Measurements from ENCODE around the gene LRRC42. TPM values are rescaled to one million over a fixed set of nuclear protein-coding genes. Genes with fewer than 3 reads are reported as not detected.

Gene LRRC42
- total and polyA plus RNA-seq, 10 of the 15 experiments (the other 5 are each of a cell fraction or from before 2014, with no cell fraction given): 11.0 to 34.4 (median 23.0) TPM

DNA sequence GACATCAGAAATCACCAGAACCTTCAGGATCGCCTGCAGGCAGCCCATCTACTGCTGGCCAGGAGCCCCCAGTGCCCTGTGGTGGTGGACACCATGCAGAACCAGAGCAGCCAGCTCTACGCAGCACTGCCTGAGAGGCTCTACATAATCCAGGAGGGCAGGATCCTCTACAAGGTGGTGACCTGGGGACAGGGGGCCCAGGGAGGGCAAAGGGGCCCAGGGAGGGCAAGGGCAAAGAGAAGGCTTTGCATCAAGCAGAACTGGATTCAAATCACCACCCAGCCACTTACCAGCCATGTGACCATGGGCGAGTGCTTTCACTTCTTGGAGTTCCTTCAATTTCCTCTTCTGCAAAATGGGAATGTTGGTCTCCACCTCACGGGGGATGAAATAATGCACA is 40.0 kb upstream of the LRRC42 start (continued):
- TF ChIP-seq, protein P1, sequence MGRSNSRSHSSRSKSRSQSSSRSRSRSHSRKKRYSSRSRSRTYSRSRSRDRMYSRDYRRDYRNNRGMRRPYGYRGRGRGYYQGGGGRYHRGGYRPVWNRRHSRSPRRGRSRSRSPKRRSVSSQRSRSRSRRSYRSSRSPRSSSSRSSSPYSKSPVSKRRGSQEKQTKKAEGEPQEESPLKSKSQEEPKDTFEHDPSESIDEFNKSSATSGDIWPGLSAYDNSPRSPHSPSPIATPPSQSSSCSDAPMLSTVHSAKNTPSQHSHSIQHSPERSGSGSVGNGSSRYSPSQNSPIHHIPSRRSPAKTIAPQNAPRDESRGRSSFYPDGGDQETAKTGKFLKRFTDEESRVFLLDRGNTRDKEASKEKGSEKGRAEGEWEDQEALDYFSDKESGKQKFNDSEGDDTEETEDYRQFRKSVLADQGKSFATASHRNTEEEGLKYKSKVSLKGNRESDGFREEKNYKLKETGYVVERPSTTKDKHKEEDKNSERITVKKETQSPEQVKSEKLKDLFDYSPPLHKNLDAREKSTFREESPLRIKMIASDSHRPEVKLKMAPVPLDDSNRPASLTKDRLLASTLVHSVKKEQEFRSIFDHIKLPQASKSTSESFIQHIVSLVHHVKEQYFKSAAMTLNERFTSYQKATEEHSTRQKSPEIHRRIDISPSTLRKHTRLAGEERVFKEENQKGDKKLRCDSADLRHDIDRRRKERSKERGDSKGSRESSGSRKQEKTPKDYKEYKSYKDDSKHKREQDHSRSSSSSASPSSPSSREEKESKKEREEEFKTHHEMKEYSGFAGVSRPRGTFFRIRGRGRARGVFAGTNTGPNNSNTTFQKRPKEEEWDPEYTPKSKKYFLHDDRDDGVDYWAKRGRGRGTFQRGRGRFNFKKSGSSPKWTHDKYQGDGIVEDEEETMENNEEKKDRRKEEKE (IDR thresholded peaks at IDR 0.05): no peak
- no peak for TF ChIP-seq NR2C2 (IDR thresholded peaks at IDR 0.05; ENCODE audit: borderline replicate concordance, control insufficient read depth, insufficient read length, low read depth)
- TF ChIP-seq STAT1 (conservative IDR thresholded peaks at IDR 0.05): no peak
- TF ChIP-seq IKZF2 (IDR thresholded peaks at IDR 0.05): no peak
- TF ChIP-seq, protein P2, sequence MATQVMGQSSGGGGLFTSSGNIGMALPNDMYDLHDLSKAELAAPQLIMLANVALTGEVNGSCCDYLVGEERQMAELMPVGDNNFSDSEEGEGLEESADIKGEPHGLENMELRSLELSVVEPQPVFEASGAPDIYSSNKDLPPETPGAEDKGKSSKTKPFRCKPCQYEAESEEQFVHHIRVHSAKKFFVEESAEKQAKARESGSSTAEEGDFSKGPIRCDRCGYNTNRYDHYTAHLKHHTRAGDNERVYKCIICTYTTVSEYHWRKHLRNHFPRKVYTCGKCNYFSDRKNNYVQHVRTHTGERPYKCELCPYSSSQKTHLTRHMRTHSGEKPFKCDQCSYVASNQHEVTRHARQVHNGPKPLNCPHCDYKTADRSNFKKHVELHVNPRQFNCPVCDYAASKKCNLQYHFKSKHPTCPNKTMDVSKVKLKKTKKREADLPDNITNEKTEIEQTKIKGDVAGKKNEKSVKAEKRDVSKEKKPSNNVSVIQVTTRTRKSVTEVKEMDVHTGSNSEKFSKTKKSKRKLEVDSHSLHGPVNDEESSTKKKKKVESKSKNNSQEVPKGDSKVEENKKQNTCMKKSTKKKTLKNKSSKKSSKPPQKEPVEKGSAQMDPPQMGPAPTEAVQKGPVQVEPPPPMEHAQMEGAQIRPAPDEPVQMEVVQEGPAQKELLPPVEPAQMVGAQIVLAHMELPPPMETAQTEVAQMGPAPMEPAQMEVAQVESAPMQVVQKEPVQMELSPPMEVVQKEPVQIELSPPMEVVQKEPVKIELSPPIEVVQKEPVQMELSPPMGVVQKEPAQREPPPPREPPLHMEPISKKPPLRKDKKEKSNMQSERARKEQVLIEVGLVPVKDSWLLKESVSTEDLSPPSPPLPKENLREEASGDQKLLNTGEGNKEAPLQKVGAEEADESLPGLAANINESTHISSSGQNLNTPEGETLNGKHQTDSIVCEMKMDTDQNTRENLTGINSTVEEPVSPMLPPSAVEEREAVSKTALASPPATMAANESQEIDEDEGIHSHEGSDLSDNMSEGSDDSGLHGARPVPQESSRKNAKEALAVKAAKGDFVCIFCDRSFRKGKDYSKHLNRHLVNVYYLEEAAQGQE (IDR thresholded peaks at IDR 0.05; ENCODE audit: low read depth, low read length): no peak
- no peak for TF ChIP-seq EZH2 (IDR thresholded peaks at IDR 0.05; ENCODE audit: borderline replicate concordance, control insufficient read depth, low read depth, low read length)
- no peak for TF ChIP-seq RUNX3 (IDR thresholded peaks at IDR 0.05; ENCODE audit: low read length)
